ENCODE data around the gene IL15RA.
"Not testable (repeated sequence)": the region's sequence is repeated elsewhere in the genome, so short reads cannot be mapped to it uniquely, and the experiment has no call there.

IL15RA gene

GRCh38 chr10:6006546-6006945 is 29.2 kb upstream of the IL15RA start:
- no peak for DNase-seq (ENCODE audit: low read depth in 1 of 2, low spot score in 1 of 2)
- no peak for TF ChIP-seq POLR2AphosphoS5 (IDR thresholded peaks at IDR 0.05; ENCODE audit: low read depth)
- no peak for TF ChIP-seq SPI1 (IDR thresholded peaks at IDR 0.05; ENCODE audit: borderline replicate concordance, low read depth)
- TF ChIP-seq REST (IDR thresholded peaks at IDR 0.05; ENCODE audit: insufficient replicate concordance, low read depth): no peak
- no peak for TF ChIP-seq GABPA (IDR thresholded peaks at IDR 0.05; ENCODE audit: low read depth)
- no peak for TF ChIP-seq CTCF (IDR thresholded peaks at IDR 0.05; ENCODE audit: insufficient read depth, low read length)
- Histone ChIP-seq H3K4me3 (replicated peaks; ENCODE audit: insufficient read depth, low read length) (no peak overlapping the region), H3K27me3 (ENCODE audit: insufficient read depth, poor library complexity, severe bottlenecking) (no peaks in the 10 kb centered on the region), H3K27ac (replicated peaks) (no peak overlapping the region)

- DNase-seq (ENCODE audit: low read depth in 1 of 2, low spot score in 1 of 2): no peak
- H3K27ac ChIP-seq (replicated peaks): no peak overlapping the region
- no peak overlapping the region for H3K4me3 ChIP-seq (replicated peaks; ENCODE audit: insufficient read depth, low read length)
- no peaks in the 10 kb centered on the region for H3K27me3 ChIP-seq (ENCODE audit: insufficient read depth, poor library complexity, severe bottlenecking)
- TF ChIP-seq CTCF (IDR thresholded peaks at IDR 0.05; ENCODE audit: insufficient read depth, low read length) (no peak), POLR2AphosphoS5 (IDR thresholded peaks at IDR 0.05; ENCODE audit: low read depth) (no peak), REST (IDR thresholded peaks at IDR 0.05; ENCODE audit: insufficient replicate concordance, low read depth) (no peak), SPI1 (IDR thresholded peaks at IDR 0.05; ENCODE audit: borderline replicate concordance, low read depth) (no peak), GABPA (IDR thresholded peaks at IDR 0.05; ENCODE audit: low read depth) (no peak)
Observed at GRCh38 chr10:6005856-6006395, 28.6 kb upstream of the IL15RA start.

- H3K27me3 ChIP-seq (ENCODE audit: insufficient read depth, poor library complexity, severe bottlenecking); H3K4me3 ChIP-seq (replicated peaks; ENCODE audit: insufficient read depth, low read length); DNase-seq (ENCODE audit: low read depth in 1 of 2, low spot score in 1 of 2): not testable (repeated sequence)
Observed at GRCh38 chr10:6005161-6005804, 27.9 kb upstream of the IL15RA start.

GRCh38 chr10:6002809-6003510 is 25.6 kb upstream of the IL15RA start:
- DNase-seq (ENCODE audit: low read depth in 1 of 2, low spot score in 1 of 2): no peak
- no peak for TF ChIP-seq POLR2AphosphoS5 (IDR thresholded peaks at IDR 0.05; ENCODE audit: low read depth)
- no peak for TF ChIP-seq REST (IDR thresholded peaks at IDR 0.05; ENCODE audit: insufficient replicate concordance, low read depth)
- TF ChIP-seq CTCF (IDR thresholded peaks at IDR 0.05; ENCODE audit: insufficient read depth, low read length): no peak
- no peak for TF ChIP-seq GABPA (IDR thresholded peaks at IDR 0.05; ENCODE audit: low read depth)
- no peak for TF ChIP-seq SPI1 (IDR thresholded peaks at IDR 0.05; ENCODE audit: borderline replicate concordance, low read depth)
- Histone ChIP-seq H3K4me3 (replicated peaks; ENCODE audit: insufficient read depth, low read length) (no peak overlapping the region), H3K27ac (replicated peaks) (no peak overlapping the region), H3K27me3 (ENCODE audit: insufficient read depth, poor library complexity, severe bottlenecking) (no peaks in the 10 kb centered on the region)

More at GRCh38 chr10:6005161-6005804, 27.9 kb upstream of the IL15RA start:
- H3K27ac ChIP-seq (replicated peaks): not testable (repeated sequence)
